ENCODE measurements around the gene CPLANE2.
A peak's percentile ranks its signal among the peaks of the same experiment; 100 is the strongest.
"Not testable (repeated sequence)": the region's sequence is repeated elsewhere in the genome, so short reads cannot be mapped to it uniquely, and the experiment has no call there.

The CPLANE2 gene

DNA sequence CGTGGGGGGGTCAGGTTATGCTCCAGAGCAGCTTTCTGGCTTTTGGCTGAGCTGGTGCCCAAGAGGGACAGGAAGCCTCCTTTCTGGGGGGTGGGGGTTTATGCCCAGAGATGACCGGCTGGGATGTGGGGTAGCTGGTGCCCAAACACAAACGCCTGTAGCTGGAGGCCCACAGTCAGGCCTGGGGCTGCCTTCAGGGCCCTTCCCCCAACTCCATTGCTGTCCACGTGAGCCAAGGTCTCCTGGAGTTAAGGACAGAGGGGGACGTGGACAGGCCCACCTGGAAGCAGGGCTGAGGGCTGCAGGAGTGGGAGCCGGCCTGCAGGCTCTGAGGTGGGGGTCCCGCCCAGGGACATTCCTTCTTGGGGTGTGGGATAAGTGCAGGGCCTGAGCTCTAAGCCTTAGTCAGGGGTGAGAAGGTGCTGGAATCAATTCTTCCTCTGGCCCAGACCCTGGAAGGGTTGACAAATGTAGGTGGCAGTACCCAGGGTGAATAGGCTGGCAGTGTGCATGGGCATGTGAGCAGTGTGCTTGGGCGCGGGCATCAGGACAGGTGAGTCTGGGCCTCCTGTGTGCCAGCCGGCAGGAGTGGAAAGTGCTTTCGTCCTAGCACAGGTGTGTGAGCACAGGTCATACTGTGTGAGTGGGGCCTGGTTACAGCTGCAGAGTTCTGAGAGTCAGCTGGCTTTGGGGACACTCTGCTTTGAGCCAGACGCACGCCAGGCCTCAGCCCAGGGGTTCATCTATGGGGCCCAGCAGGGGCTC, 6.8 kb downstream of the CPLANE2 start:
- DNase-seq (ENCODE audit: low read depth): no peak

DNA sequence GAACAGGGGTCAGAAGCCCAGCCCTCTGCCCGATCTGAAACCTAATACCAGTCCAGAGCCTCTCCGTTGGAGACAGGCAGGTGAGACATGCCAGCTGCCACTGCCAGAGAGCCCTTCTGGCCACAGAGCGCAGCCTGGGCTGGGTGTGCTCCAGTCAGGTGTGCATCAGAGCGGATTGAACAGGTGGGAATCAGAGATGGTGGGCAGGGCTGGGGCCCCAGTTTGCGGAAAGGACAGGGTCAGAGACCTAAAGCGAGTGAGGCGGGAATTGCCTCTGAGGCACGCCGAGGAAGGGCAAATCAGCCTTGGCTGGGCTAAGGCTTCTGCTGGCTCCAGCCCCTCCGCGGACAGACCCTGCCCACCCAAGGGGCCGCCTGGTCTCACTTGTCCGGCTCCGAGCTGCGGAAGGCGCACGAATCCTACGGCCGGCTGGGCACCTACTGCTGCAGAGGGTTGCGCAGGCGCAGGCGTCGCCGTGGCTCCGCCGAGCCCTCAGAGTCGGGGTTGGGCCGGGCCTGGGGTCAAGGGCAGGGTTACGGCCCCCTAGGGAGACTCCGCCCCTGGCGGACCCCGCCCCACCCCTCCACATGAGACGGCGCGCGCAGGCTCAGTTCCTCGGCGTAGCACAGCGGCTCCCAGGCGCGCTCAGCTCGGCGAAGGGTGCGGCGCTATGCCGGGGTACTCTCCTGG, 10.3 kb downstream of the CPLANE2 start:
- no peak for DNase-seq (ENCODE audit: low read depth)

GRCh38 chr1:16226129-16226489, 10.9 kb downstream of the CPLANE2 start:
- DNase-seq (ENCODE audit: low read depth): no peak

GRCh38 chr1:16224472-16224871, 12.5 kb downstream of the CPLANE2 start:
- DNase-seq (ENCODE audit: low read depth): no peak

DNA sequence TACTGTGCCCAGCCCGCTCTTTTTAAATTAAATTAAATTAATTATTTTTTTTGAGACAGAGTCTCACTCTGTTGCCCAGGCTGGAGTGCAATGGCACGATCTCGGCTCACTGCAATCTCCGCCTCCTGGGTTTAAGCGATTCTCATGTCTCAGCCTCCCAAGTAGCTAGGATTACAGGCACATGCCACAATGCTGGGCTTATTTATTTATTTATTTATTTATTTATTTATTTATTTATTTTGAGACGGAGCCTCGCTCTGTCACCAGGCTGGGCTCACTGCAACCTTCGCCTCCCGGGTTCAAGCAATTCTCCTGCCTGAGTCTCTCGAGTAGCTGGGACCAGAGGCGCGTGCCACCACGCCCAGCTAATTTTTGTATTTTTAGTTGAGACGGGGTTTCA, 14.3 kb downstream of the CPLANE2 start:
- not testable (repeated sequence) for DNase-seq (ENCODE audit: low read depth)

- no peak for DNase-seq (ENCODE audit: low read depth)
These were observed 15.5 kb downstream of the CPLANE2 start for GRCh38 chr1:16221499-16221898.

- DNase-seq (ENCODE audit: low read depth): no peak
These were observed 16.9 kb downstream of the CPLANE2 start for GRCh38 chr1:16219968-16220500.

DNA sequence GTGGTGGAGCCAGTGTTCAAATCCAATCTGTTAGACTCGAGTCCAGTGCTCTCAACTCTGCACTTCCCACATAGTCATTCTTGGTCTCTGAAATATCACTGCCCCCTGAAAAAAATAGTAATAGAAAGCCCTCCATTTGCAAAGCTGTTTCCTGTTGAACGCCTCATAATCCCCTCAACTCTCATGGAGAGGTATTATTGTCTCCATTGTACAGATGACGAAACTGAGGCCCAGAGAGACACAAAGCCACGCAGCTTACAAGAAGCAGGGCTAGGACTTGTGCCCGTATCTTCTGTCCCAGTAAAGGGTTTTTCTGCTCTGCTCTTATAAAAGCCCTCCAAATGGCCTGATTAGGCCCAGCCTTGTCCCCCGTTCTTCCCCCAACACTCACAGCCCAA, 18.3 kb downstream of the CPLANE2 start:
- DNase-seq (ENCODE audit: low read depth): no peak

DNA sequence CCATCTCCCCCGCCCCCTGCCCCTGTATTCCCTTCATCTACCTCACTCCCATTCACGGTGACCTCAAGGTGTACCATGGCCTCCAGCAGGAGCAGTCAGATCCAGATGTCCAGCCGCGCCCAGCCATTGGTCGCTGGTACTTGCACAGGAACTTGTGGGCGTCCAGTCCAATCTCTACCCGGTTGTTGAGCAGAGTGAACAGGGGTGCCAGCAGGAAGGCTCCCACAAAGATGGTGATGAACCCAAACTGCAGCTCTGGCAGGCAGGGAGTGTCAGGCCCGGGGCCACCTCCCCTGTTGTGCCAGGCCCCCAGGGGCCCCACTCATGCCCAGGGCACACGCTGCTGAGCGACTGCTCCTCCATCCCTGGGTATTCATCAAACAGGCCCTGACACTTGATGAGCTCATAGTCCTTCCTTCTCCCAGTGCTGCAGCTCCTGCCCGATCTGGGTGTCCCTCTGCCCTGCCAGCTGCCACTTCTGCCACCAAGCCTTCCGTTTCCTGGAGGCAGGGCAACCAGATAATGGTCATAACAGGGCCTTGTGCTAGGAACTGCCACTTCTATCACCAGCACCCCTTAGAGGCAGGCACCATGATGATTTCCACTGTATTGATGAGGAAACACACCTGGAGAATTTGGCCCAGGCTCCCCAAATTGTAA, 18.8 kb downstream of the CPLANE2 start:
- DNase-seq (ENCODE audit: low read depth): no peak

GRCh38 chr1:16217061-16217785, 19.8 kb downstream of the CPLANE2 start:
- DNase-seq (ENCODE audit: low read depth): peak; percentile 98

DNA sequence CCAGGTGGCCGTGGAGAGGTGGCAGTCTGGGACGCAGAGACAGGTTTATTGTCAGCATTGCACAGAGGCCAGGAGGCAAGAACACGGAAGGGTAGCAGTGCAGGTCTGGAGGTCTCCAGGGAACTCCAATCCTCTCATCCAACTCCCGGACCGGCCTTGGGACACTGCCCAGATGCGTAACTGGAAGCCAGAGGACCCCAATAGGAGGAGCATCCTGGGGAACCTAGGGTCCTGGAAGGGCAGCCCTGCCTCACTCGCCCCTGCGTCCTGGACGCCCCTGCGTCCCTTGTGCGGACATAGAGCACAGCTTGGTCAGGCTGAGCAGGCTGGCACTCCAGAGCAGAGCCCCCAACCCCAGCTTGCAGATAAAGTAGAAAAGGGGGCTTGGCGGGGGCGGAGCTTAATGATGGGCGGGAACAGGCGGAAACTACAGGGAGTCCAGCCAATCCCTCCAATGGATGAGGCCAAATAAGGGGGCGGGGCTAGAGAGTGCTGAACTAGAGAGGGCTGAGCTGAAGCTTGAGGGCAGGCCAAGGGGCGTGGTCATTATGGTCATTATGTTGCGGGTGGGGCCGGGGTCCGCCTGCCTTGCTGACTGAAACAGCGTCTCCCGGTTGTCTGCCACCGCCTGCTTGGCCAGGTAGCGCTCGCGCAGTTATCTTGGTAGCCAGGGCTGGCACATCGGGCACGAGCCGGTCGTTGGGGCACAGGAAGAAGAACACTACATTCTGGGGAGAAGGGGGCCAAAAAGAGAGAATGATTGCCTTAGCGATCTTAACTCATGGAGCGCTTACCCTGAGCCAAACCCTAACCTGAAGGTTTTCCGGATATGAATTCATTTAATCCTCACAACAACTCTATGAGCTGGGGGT, 20.9 kb downstream of the CPLANE2 start:
- DNase-seq (ENCODE audit: low read depth): peak; percentile 81

DNA sequence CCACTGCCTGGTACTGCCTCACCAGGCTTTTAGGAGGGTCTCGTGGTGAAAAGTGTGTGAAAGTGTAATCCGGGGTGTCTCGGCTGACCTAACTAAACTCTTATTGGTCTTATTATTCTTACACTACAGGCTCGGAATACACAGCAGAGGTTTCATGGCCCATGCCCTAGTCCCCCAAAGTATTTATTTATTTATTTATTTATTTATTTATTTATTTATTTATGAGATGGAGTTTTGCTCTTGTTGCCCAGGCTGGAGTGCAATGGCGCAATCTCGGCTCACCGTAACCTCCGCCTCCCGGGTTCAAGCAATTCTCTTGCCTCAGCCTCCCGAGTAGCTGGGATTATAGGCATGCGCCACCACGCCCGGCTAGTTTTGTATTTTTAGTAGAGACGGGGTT, 21.7 kb downstream of the CPLANE2 start:
- DNase-seq (ENCODE audit: low read depth): not testable (repeated sequence)

DNA sequence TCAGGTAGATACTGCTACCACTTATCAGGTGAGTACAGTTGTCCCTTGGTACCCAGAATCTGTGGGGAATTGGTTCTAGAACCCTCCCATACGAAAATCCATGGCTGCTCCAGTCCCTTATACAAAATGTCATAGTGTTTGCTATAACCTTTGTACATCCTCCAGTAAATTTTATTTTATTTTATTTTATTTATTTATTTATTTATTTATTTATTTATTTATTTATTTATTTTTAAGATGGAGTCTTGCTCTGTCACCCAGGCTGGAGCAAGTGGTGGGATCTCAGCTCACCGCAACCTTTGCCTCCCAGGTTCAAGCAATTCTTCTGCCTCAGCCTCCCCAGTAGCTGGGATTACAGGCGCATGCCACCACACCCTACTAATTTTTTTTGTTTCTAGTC, 23.4 kb downstream of the CPLANE2 start:
- DNase-seq (ENCODE audit: low read depth): not testable (repeated sequence)

DNA sequence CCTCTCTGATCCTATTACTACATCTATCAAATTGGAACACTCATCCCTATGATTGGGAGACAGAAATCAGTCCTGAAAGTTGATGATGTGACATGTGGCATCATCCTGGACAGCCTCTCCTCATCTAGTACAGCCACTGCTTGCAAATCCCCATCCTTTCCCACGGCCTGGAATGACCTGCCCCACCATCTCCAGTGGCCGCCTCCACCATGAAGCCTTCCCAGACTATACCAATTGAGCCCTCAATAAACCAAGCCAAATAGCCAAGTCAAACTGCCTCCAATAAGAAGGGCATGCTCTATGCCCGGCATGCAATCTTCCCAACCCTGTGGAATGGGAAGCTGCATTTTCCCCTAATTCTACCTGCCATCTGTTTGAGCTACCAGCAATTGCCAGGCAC, 24.0 kb downstream of the CPLANE2 start:
- DNase-seq (ENCODE audit: low read depth): no peak

- no peak for DNase-seq (ENCODE audit: low read depth)
These were observed 24.6 kb downstream of the CPLANE2 start, which contains the start of gene ARHGEF19 for GRCh38 chr1:16212251-16212961. ARHGEF19 (minus strand) TSS chr1:16212652; CDS start chr1:16209054, 3,598 bp downstream.

- no peak for DNase-seq (ENCODE audit: low read depth)
These were observed 25.2 kb downstream of the CPLANE2 start for GRCh38 chr1:16211824-16212223.

DNA sequence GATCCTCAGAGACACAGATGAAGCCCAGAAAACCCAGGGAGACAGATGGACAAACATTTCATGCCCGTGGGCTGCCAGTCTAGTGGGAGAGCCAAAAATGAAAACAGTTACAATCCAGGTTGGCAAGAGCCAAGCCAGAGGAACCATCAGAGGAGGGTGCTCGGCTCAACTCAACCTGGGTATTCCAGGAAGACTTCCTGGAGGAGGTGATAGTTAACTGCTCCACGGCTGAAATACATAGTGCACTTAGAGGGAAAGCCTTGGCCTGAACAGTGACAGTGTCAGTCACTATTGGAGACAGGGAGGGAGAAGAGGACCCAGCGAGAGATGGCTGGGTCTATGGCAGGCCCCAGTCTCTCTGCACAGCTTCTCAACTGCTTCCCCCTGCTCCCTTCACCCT, 26.4 kb downstream of the CPLANE2 start:
- no peak for DNase-seq (ENCODE audit: low read depth)

DNA sequence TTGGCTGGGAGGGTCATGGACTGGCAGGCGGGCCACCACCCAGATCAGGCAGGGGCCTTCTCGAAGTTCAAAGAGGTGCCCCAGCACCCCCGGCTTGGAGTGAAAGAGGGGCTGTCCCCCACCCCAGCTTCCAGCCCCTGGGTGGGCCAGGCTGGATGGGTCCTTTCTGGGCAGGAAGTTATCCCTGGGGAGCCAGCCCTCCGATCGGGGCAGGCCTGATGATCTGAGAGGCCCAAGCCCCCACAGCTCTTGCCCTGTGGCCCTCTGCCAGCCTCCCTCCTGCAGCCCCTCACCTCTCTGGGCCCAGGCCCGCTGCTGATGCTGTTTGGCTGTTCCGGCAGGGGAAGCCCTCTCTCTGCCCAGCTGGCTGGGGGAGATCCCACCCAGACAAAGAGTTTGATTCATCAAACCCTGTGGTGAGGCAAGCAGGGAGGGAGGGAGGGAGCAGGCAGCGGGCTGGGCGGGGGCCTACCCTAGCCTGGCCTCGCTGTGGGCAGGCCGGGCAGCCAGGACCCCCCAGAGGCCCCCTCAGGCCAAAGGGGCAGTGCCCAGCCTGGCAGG, 27.1 kb downstream of the CPLANE2 start:
- no peak for DNase-seq (ENCODE audit: low read depth)

DNA sequence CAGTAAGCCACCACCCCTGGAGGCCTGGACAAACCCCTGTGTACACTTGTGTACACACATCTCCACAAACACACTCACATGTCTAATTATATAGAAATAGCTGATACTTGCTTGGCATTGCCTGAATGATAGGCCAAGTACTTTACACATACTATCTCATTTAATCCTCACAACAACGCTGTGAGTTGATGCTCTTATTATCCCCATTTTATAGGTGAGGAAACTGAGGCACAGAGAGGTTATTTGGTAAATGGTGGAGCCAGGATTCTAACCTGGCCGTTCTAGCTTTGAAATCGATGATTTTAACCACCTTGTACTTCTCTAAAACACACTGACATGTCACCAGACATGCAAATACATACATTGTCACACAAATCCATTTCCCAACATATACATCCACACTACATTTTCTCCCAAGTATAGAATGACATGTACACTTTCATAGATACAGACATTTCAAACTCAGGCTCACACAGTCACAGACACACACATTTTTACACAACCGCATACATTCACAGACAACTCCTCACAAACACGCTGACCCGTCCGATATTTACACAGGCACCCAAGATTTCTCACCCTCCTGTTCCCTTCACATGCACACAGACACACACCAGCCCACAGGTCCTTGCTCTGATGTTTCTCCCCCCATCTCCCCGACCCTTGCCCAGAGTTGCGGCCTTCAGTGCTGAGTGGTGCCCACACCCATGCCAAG, 27.7 kb downstream of the CPLANE2 start:
- no peak for DNase-seq (ENCODE audit: low read depth)
